Stimulated activated CD4-positive, alpha-beta T cell treated with anti-CD3 and anti-CD28 coated beads, TNF-alpha, amount 100 ng/mL, for 24 hours (primary cell): ENCODE measurements around the gene UPF2.

Experiments used
- DNase-seq, 3 experiments: peaks; one replicate each; pipeline ENCODE4 v3.0.0-alpha.2; 2020; ENCODE audit warnings: low read depth in 3 of 3

UPF2 gene

GRCh38 chr10:11958956-11959355 is 83.7 kb downstream of the UPF2 start:
- no peak for DNase-seq

DNA sequence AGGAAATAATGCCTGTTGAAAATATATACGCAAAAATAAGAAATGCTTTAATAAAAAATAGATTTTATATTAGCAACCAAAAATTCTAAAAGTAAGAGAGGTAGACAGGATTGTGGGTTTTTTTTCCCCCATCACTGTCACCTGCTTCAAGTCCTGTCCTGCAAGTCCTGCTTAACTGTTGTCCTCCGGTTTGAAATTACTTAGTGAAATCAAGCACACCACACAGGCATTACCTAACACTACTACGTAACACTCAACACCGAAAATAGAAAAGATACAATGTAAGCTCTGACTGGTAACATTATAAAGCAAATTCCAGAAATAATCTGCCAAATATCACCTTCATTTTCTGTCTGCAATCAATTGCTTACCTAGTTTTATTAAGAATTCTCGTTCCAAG is 90.9 kb downstream of the UPF2 start:
- DNase-seq = no peak

DNA sequence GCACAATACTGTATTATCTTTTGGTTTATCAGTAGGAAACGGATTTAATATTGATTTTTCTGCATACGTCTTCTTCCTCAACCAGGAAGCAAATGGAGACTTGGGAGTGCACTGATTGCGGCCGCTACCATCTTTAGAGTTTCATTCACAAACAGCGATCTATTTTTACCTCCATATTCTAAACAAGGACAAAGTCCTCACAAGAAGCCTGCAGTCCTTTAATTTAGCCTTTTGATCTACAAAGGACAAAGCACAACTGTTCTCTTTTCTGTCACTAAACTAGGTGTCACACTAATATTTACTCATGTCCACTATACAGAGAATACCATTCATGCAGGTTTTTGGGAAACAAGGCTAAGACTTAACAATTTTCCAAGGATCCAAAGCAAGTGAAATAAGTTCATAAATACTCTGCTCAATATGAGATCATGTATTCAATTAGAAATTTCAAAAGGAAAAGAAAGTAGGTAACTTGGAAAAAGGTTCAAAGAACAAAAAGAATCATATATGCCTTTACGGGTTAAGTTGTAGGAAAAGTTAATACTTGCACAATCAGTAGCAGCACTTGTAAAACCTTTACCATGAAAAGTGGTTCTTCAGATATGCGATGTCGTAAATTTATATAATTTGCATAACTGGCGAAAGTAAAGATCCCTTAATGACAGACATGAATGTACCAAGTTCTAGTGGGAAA is 92.1 kb downstream of the UPF2 start:
- DNase-seq = no peak

DNA sequence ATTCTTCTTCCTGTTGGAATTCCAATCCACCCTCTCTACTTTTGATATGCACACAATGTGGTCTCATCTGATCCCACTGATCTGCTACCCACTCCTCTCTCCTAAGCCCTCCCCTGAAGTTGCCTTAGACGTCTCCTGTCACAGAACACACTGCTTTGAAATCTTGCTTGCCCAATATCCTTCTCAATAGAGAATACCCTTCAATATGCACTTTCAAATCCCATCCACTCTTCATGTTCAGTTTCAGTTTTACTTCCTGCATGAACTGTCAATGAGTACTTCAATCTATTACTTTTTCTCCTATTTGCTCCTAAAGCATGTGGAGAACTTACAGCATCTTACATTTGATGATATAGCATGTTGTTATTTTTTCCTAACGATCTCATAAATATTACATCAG is 93.5 kb downstream of the UPF2 start:
- no peak for DNase-seq

GRCh38 chr10:11946652-11947051 is 96.0 kb downstream of the UPF2 start:
- no peak for DNase-seq

DNA sequence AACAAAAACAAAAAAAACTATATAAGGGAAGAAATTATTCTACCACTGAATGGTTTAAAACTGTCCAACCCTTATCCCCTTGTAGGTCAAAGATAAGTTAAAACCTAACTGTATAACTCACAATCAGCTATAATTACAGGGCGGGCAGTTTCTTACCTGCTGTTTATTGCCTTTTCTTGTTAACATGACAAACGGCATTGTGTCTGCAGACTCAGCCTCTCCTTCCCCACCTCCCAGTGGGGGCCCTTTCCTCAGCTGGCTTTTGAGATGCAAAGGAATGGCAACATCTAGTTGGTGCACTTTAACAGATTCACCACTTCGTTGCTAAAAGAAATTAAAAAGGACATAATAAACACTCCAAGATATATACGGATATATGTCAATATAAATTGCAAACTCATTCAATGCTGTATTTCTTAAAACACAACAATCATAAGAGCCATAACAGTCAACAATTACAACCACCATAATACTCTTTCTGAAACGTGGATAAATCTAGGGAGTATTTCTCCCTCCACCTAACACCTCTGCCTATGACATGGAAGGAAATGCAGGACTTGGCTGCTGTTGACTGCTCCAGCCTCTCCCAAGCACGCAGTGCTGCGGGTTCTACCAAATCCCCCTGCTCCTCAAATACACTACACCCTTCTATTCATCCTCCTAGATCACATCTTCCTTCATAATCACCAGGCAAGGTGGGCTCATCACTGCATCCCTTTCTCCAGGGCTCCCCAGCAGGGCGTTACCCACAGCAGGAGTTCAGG is 106.0 kb downstream of the UPF2 start:
- no peak for DNase-seq

- DNase-seq = no peak
Observed at GRCh38 chr10:11934262-11934661, 108.3 kb downstream of the UPF2 start.

DNA sequence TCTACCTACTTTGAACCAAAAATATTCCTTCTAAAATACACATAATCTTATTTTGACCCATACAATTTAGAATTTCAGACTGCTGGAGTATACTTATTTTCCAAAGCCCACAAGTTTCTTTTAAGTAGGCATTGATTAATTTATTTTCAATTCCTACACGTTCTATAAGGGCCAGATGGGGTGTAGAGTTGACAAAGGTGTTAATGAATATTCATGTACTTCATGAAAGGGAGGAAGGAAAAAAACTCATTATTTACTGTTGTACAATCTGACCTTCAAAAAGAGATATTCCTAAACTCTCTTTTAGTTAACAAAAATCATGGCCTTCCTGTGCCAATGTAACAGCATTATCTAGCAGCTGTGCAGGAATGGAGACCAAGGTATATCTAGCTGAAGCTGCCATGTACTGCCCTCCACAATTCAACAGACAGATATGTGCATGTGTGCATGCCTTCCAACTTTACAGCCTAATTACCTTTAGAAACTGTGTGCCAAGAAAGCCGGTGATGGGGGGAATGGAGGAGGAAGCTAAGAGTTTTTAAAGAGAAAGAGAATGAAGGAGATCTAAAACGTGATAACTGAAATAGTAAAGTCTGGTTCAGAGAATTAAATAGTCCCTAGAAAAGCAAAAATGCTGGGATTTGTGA is 108.9 kb downstream of the UPF2 start:
- DNase-seq = no peak

GRCh38 chr10:11931038-11931437 is 111.6 kb downstream of the UPF2 start:
- no peak for DNase-seq

- no peak for DNase-seq
Observed at GRCh38 chr10:11930312-11930978, 112.2 kb downstream of the UPF2 start.

DNA sequence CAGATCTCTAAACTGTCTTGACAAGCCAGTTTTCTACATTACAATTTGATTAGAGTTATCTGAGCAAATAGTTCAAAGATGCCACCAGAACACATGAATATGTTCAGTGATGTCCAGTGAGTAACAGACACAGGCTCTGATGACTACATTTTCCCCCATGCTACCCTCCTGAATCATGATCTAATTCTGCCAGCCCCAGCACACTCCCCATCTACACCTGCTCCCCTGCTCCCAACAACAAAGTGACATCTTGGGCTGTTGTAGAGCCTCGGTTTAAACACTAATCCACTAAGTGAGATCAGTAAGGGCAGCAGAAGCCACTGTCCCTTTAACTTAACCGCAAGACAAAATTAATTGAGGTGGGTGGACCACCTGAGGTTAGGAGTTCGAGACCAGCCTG is 114.9 kb downstream of the UPF2 start:
- DNase-seq = no peak

- DNase-seq = no peak
Observed at GRCh38 chr10:11921800-11922392, 120.7 kb downstream of the UPF2 start.

DNA sequence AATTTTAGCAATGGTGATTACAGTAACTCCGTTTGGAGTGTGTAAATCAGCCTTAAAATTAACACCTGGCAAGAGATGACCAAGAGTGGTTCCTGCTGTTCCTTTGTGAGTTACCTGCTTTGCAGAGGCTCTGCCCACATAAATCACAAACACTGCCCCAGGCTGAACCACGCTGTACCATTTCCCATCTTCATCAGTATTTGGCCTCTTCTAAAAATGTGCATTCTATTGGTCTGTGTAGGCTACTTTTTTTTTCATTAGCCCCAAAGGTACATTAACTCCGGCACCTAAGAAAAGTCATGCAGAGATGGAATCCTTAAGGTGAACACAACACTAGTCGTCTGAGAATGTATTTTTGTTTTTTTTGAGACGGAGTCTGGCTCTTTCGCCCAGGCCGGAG is 123.3 kb downstream of the UPF2 start:
- no peak for DNase-seq

DNA sequence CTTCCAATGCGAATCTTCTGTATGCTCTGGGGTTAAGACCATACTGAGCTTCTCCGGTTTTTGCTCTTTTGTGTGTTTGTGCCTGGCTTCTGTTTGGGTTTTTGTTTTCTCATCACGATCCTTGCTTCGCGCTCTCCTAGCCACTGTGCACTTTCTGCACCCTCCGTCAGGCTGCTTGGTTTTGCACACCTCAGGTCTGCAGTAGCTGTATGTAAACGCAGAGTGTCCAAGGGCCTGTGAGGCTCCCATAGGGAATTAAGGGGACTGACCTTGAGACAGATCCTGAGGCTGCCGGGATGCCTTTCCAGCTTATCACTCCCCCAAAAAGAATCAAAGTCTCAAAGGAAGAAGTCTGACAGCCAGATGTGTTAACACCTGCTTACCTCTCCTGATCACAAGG is 124.2 kb downstream of the UPF2 start:
- no peak for DNase-seq

DNA sequence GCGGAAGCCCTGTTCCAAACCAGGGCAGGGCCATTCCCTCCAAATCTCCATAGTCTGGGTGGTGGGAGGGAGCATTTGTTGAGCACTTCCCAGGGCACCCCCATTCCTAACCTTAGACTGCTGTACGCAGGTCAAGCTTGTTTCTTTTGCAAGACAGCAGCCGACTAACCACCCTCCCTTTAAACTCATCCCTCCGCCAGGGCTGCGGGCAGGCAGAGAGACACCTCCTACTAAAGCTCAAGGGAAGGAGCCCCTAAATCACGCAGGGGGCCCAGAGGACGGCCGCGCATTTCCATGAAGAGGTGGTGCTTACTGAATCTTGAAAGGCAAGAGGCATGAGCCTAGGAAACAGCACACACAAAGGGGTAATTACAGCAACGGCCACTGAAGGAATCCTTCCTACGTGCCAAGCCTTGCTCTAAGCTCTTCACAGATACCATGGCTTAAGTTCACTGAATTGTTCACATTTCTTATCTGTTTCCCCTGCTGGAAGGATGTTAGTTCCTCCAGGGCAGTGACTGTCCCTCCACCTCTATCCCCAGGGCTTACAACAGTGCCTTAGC is 129.4 kb downstream of the UPF2 start:
- no peak for DNase-seq

GRCh38 chr10:11910102-11910501 is 132.5 kb downstream of the UPF2 start:
- no peak for DNase-seq

- no peak for DNase-seq
Observed at GRCh38 chr10:11909618-11910017, 133.0 kb downstream of the UPF2 start.

DNA sequence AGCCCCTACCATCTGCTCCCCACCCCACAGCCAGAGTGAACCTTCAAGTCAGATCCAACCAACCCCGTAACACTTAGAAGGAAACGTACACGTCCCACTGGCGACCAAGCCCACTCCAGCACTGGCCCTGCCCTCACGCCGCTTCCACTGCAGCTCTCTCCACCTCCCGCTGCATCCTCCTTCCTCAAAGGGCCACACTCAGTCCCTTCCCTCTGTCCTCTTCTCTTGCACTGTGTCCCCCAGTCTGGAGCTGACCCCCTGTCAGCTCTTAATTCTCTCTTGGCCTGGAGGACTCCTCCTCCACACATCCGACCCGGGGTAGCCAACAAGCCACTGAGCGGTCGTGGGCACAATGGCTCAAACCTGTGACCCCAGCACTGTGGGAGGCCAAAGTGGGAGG is 133.6 kb downstream of the UPF2 start:
- no peak for DNase-seq

- no peak for DNase-seq
Observed at GRCh38 chr10:11908536-11908935, 134.1 kb downstream of the UPF2 start.

GRCh38 chr10:11907914-11908313 is 134.7 kb downstream of the UPF2 start:
- DNase-seq = no peak

GRCh38 chr10:11906714-11907113 is 135.9 kb downstream of the UPF2 start:
- DNase-seq = no peak

DNA sequence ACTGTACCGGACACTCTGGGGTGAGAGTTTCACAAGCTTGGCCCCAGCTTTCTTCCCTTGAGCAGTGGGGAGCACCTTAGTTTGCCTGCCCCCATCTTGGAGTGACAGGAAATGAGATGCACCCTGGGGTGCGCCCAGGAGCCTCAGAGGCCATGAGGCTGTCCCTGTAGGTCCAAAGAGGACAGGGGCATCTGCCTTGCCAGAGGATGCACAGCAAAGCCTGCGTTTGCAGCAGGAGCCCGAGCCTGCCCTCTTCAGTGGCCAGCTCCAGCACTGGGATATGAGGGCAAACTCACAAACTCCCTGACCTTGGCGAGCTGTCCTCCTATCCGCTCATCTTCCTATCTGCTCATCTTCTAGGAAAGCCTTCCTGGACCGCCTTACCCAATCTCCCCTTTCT is 140.0 kb downstream of the UPF2 start:
- no peak for DNase-seq
